COLO829 (cell line): ENCODE results near the gene AP1M1.

Source experiments
- DNase-seq: peaks from one replicate; pipeline ENCODE4 v3.0.0; 2012; ENCODE audit warnings: low spot score

AP1M1 gene

DNA sequence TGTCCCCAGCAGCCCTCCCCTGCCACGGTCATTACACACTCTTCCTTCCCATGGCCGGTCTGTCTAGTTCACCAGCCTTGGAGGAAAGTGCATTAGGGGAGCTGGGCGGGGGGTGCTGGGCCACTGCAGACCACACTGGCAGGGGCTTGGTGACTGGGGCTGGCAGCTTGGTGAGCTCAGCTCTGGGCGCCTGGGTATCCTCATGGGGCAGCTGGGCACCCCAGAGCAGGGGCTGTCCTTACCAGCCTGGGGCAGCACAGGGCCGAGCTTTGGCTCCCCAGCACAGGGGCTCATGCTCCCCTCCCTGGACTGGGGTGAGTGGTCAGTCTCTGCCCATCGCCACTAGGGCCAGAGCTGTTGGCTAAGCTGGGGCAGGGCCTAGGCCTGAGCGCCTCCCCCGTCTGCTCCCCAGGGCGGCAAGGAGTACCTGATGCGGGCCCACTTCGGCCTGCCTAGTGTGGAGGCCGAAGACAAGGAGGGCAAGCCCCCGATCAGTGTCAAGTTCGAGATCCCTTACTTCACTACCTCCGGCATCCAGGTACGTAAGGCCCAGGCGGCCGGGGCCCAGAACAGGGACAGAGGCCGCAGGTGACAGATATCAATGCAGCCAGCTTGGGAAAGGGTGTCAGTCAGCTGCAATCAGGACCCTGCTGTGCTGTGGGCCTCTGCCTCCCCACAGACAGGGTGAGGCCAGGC, 35.5 kb downstream of the AP1M1 start:
- no peak for DNase-seq

DNA sequence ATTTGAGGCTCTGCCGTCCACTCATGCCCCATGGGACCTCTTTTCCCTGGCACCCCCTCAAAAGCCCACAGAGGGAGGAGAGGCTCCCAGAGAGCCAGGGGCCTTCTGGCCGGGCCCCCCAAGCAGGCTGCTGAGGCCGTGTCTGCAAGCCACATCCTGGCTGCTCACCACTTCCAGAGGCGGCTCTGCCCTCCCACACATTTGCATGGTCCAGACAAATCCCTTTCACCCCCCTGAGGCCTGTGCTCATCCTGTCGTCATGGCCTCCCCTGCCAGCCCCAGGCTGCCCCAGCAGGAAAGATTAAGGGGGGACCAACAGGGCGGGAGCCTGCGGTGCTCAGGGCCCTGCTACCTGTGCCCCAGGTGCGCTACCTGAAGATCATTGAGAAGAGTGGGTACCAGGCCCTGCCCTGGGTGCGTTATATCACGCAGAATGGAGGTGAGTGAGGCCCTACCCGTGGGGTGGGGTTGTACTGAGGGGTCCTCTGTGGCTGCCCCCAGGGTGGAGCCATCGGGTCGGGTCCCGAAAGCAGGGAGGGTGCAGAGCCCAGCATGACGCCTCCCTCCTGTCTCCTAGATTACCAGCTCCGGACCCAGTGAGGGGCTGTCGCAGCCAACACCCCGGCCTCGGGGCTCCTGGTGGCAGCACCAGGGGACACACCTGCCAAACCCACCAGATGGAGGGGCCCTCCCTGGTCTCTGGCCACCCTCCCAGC, 36.3 kb downstream of the AP1M1 start:
- DNase-seq: no peak

DNA sequence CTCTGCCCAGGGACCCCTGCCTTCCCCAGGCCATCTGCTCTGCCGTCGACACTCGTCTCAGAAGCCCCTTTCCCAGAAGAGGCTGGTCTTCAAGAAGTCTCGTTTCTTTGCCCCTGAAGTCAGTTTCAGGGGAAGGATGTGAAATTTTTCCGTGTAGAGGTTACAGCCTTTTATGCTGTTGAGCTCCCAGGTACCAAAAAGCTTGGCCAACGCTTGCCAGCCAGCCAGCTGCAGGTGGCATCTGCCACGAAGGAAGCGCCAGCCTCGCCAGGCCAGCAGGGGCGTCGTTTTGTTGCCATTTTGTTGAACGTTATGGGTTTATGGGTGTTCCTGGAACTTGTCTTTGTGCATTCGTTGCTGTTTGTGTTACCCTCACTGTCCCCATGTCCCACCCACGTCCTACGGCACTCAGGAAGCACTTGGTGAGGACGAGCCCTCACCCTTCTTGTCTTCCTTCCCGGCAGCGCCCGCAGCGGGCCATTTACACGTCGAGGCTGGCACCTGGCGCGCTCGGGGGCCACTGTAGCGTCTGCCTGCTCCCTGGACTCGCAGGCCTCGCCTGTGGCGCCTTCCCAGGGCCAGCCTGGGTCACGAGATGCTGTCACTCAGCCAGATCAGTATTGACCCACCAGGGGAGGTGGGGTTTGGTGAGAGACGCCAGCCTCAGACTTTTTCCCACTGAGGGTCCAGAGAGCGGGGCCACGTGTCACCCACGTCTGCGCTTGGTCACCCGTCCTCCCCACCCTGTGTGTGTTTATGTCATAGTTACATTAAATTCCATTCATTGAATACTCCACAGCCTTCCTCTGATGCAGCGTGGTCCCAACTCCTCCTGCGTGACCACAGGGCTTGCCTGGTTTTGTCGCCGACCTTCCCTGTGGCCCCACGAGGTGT, 37.1 kb downstream of the AP1M1 start:
- DNase-seq: no peak

DNA sequence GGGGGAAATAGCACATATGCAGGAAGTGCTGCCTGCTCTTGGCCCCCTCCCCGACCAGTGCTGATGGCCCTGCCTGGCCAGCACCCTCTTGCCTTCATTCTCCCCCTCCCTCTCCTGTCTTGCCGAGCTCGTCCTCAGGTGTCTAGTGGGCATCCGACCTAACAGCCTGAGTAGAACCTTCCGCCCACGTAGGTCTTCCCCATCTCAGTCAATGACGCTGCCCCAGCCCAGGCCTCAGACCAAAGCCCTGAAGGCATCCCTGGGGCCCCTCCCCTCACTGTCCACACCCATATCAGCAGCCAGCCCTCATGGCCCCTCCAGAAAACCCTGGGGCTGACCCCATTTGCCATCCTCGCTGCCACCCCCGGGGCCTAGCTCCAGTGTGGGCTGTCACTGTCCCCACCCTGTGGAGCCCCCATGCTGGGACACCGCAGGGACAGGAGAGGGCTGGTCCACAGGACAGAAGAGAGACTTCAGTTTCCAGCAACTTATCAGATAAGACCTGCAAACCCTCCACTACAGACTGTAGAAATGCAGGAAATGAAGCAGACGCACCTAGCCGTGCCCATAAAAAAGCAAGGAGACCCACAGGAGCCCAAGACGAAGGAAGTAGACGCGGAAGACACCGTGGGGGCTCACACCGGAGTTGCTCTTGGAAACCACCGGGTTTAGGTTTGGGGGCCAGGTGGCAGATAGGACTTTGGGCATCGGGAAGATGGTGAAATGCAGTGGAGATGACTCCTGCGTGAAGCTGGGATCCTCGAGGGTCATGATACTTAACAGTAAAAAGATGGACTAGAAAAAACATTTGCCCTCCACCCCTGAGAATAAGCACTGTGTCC, 38.3 kb downstream of the AP1M1 start:
- DNase-seq: no peak

DNA sequence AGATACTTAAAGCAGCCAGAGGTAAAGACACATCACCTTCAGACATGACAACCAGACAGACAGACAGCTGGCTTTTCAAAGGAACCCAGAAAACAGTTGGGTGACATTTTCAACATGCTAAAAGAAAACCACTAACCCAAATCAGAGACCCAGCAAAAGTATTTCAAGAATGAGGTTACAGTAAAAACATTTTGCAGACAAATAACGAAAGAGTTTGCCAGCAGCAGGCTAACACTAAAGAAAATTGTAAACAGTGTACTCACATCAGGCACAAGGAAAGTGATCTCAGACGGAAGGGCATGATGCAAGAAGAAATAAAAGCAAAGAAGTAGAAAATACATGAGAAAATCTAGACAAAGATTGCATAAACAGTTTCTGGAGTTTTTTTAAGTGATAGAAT, 46.4 kb downstream of the AP1M1 start:
- no peak for DNase-seq

DNA sequence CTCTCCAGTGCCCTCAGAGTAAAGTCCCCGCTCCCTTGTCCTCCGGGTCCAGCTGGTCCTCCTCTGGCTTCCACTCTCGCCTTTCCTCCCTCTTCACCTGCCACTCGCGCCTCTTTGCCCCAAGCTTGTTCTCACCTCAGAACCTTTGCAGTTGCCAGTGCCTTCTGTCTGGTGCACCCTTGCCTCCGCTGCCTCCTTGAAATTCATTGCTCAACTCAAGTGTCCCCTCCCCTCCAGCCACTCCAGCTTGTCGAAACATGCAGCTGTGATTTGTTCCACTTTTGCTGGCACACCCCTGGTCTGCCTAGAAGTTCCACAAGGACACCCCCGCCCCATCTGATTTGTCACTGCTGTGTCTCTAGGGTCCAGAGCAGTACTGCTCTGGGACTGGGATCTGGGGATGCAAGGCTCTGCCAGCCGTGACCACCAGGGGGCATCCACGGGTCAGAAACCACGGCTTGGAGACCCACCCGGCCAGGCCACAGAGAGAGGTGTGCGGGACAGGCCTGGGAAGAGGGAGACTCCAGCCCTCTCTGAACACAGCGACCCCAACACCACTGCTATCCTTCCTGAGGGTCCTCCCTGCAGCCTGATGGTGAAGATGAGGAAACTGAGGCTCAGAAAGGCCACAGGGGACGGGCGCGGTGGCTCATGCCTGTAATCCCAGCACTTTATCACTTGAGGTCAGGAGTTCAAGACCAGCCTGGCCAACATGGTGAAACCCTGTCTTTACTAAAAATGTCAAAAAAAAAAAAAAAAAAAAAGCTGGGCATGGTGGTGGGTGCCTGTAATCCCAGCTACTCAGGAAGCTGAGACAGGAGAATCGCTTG, 49.9 kb downstream of the AP1M1 start:
- DNase-seq: peak; percentile 72

DNA sequence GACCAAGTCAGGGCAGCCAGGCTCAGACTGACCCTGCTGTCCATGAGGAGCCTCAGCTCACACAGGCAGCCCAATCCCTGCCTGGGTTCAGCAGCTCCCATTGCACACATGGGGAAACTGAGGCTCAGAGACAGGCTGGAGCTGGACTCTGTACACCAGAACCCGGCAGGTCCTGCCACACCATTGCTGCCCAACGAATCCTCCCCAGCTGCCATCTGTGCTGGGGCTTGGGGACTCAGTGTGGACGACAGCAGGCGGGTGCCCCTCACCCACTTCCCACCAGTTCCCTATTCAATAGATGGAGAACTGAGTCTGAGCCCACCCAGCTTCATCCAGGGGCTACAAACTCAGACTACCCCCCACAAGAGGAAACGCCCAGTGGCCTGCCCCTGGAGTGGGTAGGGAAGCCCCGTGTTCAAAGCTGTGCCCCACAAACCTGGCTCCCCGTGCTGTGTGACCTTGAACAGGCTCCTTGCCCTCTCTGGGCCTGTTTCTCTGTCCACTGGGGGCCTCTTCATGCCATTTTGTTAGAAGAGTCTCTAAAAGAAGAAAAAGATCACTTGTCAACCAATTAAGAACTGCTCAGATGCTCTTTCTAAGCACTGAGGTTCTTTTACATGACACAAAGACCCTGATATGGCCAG, 50.8 kb downstream of the AP1M1 start:
- no peak for DNase-seq

DNA sequence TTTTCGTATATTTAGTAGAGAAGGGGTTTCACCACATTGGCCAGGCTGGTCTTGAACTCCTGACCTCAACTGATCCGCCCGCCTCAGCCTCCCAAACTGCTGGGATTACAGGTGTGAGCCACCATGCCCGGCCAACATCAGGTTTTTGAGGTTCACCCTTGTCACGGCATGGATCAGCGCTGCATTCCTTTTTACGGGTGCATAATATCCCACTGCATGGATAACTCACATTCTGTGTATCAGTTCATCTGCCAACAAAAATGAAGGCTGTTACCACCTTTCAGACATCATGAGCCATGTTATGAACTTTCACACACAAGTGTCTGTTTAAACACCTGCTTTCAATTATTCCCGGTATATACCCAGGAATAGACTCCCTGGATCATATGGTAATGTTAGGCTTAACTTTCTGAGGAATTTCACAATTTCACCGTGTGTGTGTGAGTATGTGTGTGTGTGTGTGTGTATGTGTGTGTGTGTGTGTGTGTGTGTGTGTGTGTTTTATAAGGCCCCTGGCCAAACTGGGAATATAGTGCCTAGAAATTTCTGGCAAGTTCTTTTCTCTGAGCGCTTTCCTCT, 52.2 kb downstream of the AP1M1 start:
- DNase-seq: no peak

DNA sequence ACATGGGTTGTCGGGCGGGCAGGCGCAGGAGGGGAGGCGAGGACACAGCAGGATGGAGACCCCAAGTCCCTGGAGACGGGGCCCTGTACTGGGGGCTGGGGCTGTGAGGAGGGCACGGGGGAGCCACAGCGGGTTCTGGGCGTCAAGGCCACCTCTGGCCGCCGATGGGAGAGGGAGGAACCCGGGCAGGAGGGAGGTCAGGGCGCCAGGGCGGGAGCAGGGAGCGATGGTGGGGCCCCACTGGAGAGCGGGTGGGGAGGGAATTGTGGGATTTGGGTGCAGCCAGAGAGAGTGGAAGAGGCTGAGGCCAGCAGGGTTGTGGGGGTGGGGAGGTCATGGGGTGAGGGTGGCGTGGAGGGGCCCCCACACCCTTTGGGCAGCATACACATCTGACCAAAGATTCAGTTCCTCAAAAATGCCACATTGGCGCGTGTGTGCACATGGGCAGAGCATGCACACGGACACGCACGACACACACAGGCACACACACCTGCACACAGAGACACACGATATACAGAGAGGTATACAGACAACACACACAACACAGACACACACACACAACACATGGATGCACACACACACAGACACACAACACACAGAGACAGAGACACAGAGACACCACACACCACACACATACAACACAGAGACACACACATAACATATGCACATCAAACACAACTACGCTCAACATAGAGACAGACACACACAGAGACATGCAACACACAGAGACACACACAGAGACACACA, 54.9 kb downstream of the AP1M1 start:
- DNase-seq: no peak

DNA sequence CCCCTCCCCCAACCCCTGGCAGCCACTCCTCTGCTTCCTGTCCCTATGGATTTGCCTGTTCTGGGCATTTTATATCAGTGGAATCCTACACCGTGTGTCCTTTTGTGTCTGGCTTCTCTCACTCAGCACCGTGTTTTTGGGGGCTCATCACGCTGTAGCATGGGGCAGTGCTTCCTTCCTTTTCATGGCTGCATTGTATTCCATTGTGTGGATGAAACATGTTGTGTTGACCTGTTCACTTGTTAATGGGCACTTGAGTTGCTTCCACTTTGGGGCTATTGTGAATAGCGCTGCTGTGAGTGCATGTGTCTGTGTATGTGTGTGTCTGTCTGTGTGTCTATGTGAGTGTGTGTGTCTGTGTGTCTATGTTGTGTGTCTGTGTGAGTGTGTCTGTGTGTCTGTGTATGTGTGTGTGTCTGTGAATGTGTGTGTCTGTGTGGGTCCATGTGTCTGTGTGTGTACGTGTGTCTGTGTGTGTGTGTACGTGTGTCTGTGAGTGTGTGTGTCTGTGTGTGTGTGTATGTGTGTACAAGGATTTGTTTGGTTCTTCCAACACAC, 57.2 kb downstream of the AP1M1 start:
- no peak for DNase-seq

DNA sequence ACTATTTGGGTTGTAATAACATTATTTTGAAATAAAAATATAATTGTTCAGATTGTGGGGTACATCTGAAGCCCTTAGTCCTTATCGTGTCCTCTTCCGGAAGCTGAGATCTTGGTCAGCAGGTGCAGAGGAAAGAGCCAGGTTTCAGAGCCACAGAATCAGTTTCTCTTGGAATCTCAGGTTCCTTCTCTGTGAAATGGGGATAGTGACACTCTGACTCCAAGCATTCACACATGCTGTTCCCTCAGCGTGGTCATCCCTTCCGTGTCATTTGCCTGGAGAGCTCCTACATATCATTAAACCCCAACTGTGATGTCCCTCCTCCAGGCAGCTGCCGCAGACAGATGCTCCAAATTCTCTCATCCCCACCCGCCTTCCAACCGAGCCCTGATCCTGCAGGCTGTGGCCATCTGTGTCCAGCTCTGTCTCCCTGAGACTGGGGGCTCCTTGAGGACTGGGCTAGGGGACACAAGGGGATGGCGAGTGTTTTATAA, 59.8 kb downstream of the AP1M1 start:
- no peak for DNase-seq

DNA sequence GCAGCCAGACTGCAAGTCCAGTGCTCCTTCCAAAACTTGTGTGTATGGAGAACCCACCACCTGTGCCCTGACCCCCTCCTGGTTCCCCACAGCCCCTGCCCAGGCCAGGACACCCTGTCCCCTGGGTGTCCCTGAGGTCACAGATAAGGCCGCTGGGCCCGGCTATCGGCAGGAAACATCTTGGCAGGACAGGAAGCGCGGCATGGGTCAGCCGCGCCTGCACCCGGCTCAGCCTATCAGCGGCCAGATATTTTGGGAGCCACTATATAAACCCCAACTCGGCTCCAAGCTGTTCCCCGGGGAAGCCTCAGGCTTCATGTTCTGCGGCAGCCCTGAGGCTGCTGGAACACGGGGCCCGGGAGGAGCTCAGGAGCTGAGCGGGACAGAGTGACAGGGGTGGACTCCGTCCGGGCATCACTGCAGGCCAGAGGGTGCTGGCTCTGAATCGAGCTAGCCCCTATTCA, 60.8 kb downstream of the AP1M1 start:
- no peak for DNase-seq

DNA sequence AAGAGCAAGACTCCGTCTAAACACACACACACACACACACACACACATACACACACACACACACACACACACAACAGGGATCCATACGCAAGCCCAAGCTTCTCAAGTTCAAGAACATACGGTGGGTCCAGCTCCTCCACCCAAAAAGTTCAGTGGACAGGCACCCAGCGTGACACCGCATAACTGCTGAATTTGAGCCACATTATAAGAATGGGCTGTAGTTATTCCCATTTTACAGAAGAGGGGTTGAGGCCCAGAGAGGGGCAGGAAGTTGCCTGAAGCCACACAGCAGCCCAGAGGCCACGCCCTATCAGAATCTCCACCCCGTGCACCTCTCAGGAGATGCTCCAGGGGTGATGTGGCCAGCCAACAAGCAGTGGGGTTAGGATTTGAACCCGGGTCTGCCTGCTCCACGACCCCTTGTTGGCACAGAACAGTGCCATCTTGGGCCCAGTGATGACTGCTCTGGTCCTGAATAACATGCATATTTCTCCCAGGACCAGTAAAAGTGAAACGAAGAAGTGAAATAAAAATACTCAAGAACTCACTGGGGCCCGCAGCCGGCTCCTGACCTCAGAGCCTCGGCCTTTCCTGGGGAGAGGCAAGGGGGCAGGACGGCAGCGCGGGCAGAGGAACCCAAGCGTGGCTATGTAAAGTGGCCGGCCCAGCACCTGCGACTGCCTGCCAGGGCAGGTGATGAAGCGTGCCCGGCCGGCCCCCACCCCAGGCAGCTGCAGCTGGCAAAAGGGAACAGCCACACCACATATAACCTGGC, 61.9 kb downstream of the AP1M1 start:
- no peak for DNase-seq

DNA sequence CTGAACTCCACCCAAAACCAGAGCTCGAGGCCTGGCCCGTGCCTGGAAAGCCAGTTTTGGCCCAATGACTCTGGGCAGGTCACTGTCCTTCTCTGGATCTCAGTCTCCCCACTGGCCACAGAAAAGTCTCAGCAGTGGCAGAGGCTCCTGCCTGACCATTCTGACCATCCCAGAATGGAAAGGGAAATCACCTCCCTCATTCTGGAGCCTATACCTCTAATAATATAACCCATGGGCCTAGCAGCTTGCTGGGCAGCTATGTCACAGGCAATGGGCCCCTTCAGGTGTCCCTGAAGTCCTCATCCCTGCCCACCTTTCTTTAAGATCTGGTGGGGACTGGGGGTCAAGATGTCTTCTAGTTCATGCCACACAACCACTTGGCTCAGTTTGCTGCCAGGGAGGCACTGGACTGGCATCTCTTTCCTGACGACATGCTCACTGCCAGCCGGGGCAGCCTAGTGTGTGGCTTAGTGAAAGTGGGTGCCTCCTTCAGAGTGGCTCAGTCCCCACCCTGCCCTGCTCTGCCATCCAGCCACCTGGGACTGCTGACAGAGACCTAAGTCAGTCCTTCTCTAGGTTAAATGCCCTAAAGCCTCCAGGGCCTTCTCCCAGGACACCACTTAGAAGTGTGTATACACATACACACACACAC, 62.6 kb downstream of the AP1M1 start:
- DNase-seq: no peak

DNA sequence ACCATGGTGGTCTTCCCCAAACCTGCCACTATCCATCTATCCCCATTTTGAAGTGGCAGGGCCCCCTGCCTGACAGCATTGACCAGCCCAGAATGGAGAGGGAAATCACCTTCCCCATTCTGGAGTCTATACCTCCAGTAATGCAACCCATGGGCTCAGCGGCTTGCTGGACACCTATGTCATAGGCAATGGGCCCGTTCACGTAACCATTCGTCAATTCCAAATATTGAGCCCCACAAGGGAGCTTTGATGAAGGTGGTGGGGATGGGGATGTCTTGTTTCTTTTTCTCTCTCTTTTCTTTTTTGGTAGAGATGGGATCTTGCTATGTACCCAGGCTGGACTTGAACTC, 63.1 kb downstream of the AP1M1 start:
- no peak for DNase-seq

DNA sequence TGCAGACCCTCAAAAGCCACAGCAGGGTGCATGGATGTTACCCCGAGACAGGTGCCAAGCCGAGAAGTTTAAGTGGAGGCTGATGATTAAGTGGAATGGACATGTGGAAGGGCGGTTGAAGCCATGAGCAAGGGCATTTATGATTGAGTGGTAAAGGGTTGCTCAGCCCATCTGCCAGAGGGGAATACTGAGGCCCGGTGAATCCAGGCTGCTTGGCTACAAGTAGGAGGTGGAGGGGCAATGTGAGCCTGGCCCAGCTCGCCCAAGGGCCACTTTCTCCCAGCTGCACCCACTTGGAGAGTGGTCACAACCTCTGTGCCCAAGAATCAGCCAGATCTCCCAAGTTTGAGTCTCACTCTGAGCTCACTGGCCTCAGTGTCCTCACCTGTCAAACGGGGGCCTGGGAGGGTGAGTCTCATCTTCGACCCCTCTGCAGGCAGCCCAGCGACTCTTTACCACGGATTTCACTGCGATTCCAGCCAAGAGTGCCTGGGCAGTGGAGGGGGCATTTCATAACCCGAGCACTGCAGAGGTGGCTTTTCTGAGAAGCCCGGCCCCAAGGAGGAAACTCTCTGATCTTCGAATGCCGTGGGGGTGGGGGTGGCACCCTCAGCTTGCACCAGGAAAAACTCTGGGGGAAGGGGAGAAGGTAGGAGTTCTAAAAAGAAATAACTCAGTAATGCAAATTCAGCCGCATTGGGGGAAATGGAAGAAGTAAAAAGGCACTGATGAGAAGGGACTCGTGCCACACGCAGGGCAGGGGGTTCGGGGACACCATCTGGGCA, 64.1 kb downstream of the AP1M1 start:
- no peak for DNase-seq

DNA sequence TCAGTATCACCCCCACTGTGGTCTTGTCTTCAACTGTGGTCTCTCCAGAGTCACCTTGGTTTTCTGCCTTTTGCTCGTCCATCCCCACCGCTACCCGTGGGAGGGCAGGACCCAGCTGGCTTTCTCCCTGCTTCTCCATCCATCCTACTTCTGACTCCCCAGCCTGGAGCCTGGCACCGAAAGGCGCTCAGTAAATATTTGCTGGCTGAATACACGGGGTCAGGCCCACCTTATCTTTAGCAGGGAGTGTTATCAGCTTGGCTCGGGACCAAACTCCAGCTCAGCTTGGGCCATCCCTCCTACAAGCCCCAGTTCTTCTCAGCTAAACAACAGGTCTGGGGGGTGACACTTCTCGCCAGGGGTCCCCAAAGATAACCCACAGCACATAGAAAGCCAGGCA, 64.9 kb downstream of the AP1M1 start:
- DNase-seq: no peak
